ENCODE measurements around the gene PFN1.

The PFN1 gene

GRCh38 chr17:4967539-4968485 lies 19.5 kb upstream of the PFN1 start, which contains the start of gene SPAG7:
Gene SPAG7 (minus strand): TSS chr17:4967817. CDS start chr17:4967804, 13 bp downstream.
- DNase-seq (ENCODE audit: low read depth in 2 of 2): peak; percentile 88 to 90

- peak; percentile 84 to 88 for DNase-seq (ENCODE audit: low read depth in 2 of 2)
Observed at GRCh38 chr17:4966844-4967538, 18.7 kb upstream of the PFN1 start.

GRCh38 chr17:4965311-4965986 lies 17.1 kb upstream of the PFN1 start:
- no peak for DNase-seq (ENCODE audit: low read depth in 2 of 2)

- DNase-seq (ENCODE audit: low read depth in 2 of 2): no peak
Observed at GRCh38 chr17:4960279-4960922, 12.1 kb upstream of the PFN1 start.

- DNase-seq (ENCODE audit: low read depth in 2 of 2): no peak
Observed at GRCh38 chr17:4959261-4959965, 11.1 kb upstream of the PFN1 start.

GRCh38 chr17:4958102-4958501 lies 9.8 kb upstream of the PFN1 start:
- no peak for DNase-seq (ENCODE audit: low read depth in 2 of 2)

- DNase-seq (ENCODE audit: low read depth in 2 of 2): no peak
Observed at GRCh38 chr17:4956493-4957061, 8.2 kb upstream of the PFN1 start.

GRCh38 chr17:4955091-4955490 lies 6.8 kb upstream of the PFN1 start:
- DNase-seq (ENCODE audit: low read depth in 2 of 2): no peak

GRCh38 chr17:4953451-4953961 lies 5.2 kb upstream of the PFN1 start:
- no peak for DNase-seq (ENCODE audit: low read depth in 2 of 2)

GRCh38 chr17:4951486-4951885 lies 3.2 kb upstream of the PFN1 start:
- no peak for DNase-seq (ENCODE audit: low read depth in 2 of 2)

GRCh38 chr17:4950746-4951204 lies 2.4 kb upstream of the PFN1 start, which contains the start of gene ENO3:
Gene ENO3 (plus strand): TSS chr17:4951119. CDS start chr17:4951830, 711 bp downstream.
- DNase-seq (ENCODE audit: low read depth in 2 of 2): no peak

- DNase-seq (ENCODE audit: low read depth in 2 of 2): no peak
Observed at GRCh38 chr17:4950075-4950745, 1.9 kb upstream of the PFN1 start.

- DNase-seq (ENCODE audit: low read depth in 2 of 2): peak; percentile 67 to 74
Observed at GRCh38 chr17:4949321-4950074, 1.2 kb upstream of the PFN1 start.

GRCh38 chr17:4948931-4949320 lies 596 bp upstream of the PFN1 start:
- DNase-seq (ENCODE audit: low read depth in 2 of 2): peak; percentile 53 to 63

- peak in 1 of 2 donors; percentile 46 for DNase-seq (ENCODE audit: low read depth in 2 of 2)
Observed at GRCh38 chr17:4947411-4948165, 742 bp downstream of the PFN1 start.

GRCh38 chr17:4947010-4947410 lies 1.3 kb downstream of the PFN1 start:
- DNase-seq (ENCODE audit: low read depth in 2 of 2): no peak

GRCh38 chr17:4946312-4946976 lies 1.9 kb downstream of the PFN1 start:
- DNase-seq (ENCODE audit: low read depth in 2 of 2): no peak

- no peak for DNase-seq (ENCODE audit: low read depth in 2 of 2)
Observed at GRCh38 chr17:4945944-4946280, 2.4 kb downstream of the PFN1 start.

All from activated CD4-positive, alpha-beta T cell treated with anti-CD3 and anti-CD28 coated beads for 24 hours (primary cell).